T1000 (cell line): ENCODE results near the gene RFNG.

Source experiments
- DNase-seq: peaks from one replicate; lab custom pipeline; 2025; ENCODE audit warnings: mixed read lengths; lab: John Stamatoyannopoulos, UW

The RFNG gene

GRCh38 chr17:82013772-82014321, 37.8 kb downstream of the RFNG start:
- DNase-seq: no peak

GRCh38 chr17:82013341-82013740, 38.3 kb downstream of the RFNG start:
- DNase-seq: no peak

- peak; percentile 53 for DNase-seq
Measured at GRCh38 chr17:82012640-82013295, 38.8 kb downstream of the RFNG start.

GRCh38 chr17:82012261-82012639, 39.4 kb downstream of the RFNG start:
- no peak for DNase-seq

GRCh38 chr17:82011617-82012187, 39.9 kb downstream of the RFNG start:
- DNase-seq: no peak

GRCh38 chr17:82010575-82011525, 40.8 kb downstream of the RFNG start:
- DNase-seq: no peak

GRCh38 chr17:82009413-82009812, 42.2 kb downstream of the RFNG start:
- DNase-seq: no peak

GRCh38 chr17:82008941-82009405, 42.6 kb downstream of the RFNG start:
- no peak for DNase-seq

GRCh38 chr17:82008258-82008940, 43.2 kb downstream of the RFNG start:
- no peak for DNase-seq

- no peak for DNase-seq
Measured at GRCh38 chr17:82007495-82008257, 43.9 kb downstream of the RFNG start.

- no peak for DNase-seq
Measured at GRCh38 chr17:82007228-82007494, 44.5 kb downstream of the RFNG start.

- peak; percentile 17 for DNase-seq
Measured at GRCh38 chr17:82006468-82007227, 45.0 kb downstream of the RFNG start.

GRCh38 chr17:82005701-82006348, 45.8 kb downstream of the RFNG start:
- no peak for DNase-seq

- DNase-seq: no peak
Measured at GRCh38 chr17:82004517-82005455, 46.8 kb downstream of the RFNG start.

GRCh38 chr17:82003411-82004381, 47.9 kb downstream of the RFNG start:
- DNase-seq: peak; percentile 97

- no peak for DNase-seq
Measured at GRCh38 chr17:82001571-82002056, 50.0 kb downstream of the RFNG start.

GRCh38 chr17:82000803-82001570, 50.6 kb downstream of the RFNG start:
- DNase-seq: no peak
